NCI-H774 (cell line): Measurements from ENCODE around the gene KLF16.

Source experiments
- DNase-seq: peaks from one replicate; lab custom pipeline; 2025; lab: John Stamatoyannopoulos, UW

KLF16 gene

GRCh38 chr19:1841209-1841924 lies 22.0 kb downstream of the KLF16 start:
- DNase-seq = no peak

- no peak for DNase-seq
Observed at GRCh38 chr19:1840541-1841115, 22.8 kb downstream of the KLF16 start.

GRCh38 chr19:1839658-1840540 lies 23.5 kb downstream of the KLF16 start:
- DNase-seq = no peak

- DNase-seq = no peak
Observed at GRCh38 chr19:1837625-1838105, 25.7 kb downstream of the KLF16 start.

DNA sequence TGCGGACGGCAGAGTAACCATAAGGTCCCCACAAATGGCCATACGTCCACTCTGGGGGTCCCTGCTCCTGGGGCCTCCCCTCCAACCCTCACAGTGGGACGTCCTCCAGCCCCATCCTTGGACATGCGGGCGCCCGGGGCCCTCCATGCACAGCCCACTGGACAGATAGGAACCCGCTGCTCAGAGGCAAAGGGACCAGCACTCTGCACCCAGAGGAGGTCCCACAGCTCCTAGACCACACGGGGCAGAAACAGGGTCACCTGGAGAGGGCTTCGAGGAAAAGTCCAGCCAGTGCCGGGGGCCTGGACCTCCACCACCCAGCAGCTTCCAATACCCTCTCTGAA lies 26.2 kb downstream of the KLF16 start:
- no peak for DNase-seq

GRCh38 chr19:1836458-1837221 lies 26.7 kb downstream of the KLF16 start:
- no peak for DNase-seq

DNA sequence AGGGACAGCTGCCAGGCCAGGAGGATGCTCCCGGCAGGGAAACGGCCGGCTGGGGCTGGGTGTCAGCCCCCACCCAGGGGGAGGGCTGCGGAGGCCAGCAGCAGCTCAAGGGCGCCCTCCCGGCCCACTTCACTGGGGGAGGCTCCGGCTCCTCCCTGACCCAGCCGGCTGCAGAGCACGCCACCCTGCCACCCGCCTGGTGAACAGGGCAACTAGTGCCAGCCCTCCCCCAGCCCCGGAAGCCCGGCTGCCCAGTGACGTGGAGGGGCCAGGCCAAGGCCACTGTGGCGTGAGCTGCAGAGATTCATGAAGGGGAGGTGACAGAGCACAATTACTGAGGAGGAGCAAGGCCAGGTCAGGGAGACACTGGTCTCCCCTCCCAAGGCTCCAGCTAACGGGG lies 29.8 kb downstream of the KLF16 start:
- no peak for DNase-seq

DNA sequence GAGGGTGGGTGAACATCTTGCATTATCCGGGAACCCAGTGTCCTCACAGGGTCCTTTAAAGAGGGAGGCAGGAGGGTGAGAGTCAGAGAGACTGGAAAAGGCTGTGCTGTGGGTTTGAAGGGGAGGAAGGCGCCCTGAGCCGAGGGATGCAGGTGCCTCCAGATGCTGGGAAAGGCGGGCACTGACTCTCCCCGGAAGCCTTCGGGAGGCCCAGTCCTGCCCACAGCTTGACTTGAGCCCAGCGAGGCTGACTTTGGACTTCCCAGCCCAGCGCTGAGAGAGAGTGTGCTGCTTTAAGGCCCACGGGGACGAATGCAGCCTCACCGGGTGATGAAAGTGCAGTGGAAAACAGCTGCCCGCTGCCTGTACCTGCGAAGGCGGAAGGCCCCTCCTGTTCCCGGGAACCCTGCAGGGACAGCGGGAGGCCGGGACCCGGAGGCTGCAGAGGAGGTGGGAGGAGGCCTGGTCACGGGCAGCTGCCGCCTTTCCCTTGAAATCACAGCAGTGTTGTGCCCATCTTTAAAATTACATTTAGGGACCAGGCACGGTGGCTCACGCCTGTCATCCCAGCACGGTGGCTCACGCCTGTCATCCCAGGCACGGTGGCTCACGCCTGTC lies 31.2 kb downstream of the KLF16 start:
- no peak for DNase-seq

DNA sequence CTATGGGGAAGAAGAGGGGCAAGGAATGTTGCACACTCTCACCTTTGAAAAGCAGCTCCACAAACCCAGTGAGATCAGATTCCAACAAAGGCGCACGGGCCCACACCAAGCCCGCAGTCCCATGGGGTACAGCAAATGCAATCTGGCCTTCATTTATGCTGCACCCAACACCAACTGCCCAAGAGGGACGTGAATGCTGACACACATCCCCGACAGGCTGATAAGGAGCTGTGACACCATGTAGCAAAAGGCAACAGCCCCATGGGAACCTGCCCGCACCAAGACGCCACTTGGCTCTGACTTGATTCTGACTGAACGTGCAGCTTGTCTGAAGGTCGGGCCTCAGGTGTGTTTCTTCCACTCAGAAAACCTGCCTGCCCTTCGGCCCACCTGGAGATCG lies 32.4 kb downstream of the KLF16 start:
- no peak for DNase-seq

- DNase-seq = no peak
Observed at GRCh38 chr19:1830568-1830967, 32.8 kb downstream of the KLF16 start.

DNA sequence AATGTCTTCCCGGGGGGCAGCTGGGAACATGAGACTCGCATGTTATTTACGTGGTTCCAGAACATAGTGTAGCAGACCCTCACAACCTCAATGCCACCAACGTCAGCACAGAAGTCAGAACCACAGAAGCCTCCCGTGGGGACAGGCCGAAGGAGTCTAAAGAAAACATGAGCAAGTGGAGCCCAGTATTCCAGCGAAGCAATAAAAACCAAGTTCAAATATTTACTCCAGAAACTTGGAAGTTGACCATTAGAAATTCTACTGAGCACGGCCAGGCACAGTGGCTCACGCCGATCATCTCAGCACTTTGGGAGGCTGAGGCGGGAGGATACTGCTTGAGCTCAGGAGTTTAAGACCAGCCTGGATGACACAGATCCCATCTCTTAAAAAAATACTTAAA lies 33.4 kb downstream of the KLF16 start:
- no peak for DNase-seq

DNA sequence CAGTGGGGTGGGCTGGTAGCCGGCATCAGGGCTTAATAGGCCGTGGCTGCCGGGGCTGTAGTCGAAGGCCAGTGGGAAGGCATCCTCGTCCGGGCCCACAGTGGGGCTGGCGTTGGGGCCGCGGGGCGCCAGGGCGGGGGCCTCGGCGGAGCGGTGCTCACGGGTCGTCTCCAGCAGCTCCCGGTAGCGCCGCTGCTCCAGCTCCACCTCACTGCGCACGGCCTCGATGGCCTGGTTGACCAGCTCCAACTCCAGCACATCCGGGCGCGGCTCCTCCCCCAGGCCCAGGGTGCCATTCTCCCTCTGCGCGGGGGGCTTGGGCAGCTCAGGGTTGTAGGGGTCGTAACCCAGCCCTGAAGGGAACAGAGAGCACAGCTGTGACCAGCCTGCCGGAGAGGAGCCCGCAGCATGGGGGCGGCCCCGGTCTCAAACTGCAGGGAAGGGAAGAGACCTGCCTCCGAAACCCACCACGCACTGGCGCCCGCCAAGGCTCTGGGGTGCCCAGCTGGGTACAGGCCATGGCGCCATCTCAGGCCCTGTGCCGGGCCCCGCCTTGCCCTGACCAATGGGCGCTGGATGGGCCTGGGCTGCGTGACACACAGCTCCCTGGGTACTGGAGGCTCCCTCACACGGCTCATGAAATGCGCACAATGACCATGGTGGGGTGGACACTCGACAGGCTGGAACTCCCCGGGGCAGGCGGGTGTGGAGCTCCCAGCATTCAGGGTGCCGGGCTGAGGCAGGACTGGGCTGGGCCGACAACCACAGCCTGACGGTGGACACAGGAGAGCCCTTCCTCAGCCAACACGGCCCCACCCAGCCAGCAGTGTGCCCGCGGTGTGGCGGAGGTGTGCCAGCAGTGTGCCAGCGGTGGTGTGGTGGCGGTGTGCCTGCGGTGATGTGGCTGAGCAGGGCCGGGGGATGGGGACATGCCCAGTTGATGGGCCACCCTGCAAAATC lies 34.8 kb downstream of the KLF16 start:
- DNase-seq = no peak

- no peak for DNase-seq
Observed at GRCh38 chr19:1827566-1828278, 35.7 kb downstream of the KLF16 start.

DNA sequence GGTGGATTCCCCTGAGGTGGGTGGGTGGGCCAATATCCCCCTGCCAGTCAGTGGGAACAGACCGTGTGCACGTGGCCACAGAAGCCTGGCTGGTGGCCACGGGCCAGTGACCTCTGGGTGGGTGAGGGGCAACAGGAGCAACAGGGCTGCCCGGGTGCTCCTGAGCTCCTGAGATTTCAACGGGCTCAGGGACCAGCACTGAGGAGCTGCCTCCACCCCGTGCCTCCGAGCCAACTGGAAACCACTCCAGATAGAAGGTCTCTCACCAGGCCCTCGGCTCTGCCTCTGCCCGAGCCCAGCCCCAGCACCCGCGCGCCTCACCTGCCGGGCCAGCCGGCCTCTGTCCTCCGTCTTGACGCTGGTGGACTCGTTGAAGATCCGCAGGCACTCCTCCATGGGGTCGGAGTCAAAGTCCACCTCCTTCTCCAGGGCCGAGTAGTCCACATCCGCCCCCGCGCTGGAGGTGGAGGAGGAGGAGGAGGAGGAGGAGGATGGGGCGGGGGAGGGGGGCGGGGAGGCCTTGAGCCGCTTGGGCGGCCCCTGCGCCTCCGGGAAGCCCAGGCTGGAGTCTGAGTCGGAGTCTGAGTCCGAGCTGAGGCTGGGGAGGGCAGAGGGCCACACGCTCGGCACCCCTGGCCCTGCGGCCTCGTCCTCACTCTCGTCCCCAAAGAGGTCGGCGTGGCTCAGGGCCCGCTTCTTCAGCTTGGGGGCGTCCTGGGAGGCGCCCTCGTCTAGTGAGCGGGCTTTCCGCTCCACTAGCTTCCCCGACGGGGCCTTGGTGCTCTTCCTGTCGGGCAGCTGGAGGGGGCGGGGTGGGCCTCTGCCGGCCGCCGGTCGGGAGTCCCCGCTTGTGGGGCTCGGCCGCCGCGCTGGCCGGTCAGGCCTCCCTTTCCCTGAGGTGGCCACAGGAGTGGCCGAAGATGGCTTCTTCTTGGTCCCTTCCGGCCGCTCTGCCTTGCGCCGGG lies 36.5 kb downstream of the KLF16 start:
- no peak for DNase-seq

DNA sequence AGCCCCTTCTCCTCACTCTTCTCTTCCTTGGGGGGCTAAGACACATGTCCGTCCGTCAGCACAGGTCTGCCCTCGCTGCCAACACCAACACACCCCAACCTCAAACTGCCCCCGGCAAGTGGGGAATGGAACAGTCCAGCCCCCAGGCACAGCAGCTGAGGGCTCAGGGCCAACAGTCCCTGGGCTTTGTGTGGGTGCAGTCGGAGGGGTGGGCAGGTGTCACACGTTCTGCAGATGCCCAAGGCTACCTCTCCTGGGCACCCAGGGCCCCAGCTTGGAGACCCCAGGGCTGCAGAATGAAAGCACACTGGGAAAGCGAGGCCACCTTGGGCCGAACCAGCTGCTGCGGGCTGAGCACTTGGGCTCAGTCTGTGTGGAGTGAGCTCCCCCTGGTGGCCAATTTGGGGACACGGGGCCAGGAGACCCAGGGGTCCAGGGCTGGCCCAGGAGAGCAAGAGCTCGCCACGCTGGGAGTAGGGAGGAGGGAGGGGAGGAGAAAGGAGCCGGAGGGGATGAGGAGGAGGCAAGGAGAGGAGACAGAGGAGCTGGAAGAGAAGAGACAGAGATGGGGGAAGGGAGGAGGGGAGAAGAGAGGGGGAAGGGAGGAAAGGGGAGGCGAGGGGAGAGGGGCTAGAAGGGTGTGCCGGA lies 37.3 kb downstream of the KLF16 start:
- peak; percentile 40 for DNase-seq

DNA sequence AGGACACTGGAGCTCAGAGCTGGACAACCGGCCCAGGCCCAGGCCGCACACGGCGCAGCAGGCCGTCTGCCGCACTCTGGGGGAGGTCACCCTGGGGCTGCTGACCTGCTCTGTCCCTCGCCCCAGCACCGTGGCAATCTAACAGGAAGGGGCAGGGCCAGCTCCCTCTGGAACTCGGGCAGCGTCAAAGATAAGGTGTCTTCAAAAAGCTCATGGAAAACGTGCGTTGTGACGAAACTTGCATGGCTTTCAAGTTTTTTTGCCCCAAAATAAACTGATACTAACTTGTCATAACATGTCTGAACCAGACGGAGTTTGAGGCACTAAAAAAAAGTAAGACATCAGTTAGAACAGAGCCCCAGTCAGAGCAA lies 39.1 kb downstream of the KLF16 start:
- DNase-seq = no peak

DNA sequence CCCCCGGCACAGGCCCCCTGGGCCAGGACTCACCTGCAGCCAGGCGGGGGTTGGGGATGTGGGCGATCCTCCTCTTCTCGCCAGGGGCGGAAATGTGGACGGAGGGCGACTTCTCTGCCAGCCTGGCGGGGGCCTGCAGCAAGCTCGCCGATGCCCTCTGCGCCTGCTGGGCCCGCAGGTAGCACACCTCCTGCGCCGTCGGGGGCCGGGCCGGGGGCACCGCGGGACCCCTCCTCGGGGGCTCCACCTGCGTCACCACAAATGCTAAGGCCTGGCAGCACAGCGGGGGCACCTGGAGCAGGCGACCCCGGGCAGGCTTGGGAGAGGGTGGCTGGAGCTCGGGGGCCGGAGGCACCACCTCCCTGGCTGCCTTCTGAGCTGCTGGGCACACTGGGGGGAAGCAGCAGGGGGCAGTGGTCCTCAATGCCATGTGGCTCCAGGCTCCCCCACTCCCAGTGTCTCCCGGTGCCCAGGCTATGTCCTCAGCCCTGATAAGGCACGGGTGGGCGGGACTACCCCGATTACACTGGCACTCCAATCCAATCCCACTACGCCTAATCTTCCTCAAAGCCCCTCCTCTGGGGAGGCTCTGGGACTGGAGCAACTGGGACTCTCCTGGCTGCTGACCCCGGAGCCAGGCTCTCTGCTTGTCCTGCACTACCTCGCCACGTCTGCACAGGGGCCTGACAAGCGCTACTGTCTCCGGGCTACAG lies 39.7 kb downstream of the KLF16 start:
- no peak for DNase-seq

DNA sequence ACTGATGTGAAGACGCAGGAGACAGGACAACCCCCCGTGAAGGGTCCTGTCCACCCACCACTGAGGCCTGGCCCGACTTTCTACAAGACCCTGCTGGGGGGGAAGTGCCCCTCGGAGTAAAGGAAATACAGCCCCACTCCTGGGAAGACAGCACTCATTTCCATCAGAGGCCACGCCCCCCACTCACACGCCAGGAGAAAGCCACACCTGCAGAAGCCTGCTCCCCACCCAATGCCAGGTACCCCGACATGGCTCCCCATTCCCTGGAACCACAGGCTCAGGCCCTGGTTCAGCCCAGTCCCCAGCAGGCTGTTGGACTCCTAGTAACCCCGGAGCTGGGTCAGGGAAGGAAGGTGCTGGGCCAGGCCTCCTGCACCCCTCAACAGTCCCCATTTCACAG lies 40.4 kb downstream of the KLF16 start:
- no peak for DNase-seq
